HepG2 (cell line): Measurements from ENCODE around the gene ABCB8. TPM values are rescaled to one million over a fixed set of nuclear protein-coding genes. Genes with fewer than 3 reads are reported as not detected.
A peak's percentile ranks its signal among the peaks of the same experiment; 100 is the strongest.

ENCODE experiments used
- CEBPG ChIP-seq: IDR thresholded peaks from 2 replicates; pipeline ENCODE4 v1.6.1; 2016
- GABPB1 ChIP-seq: IDR thresholded peaks from 2 replicates; pipeline ENCODE4 v1.6.1; 2016; ENCODE audit warnings: mild to moderate bottlenecking, missing genetic modification reagents, moderate library complexity, missing compliant biosample characterization
- HDAC2 ChIP-seq: sonication (generic); formaldehyde crosslinking; IDR thresholded peaks from 2 replicates; pipeline ENCODE4 v1.4.0; 2020; ENCODE audit warnings: missing genetic modification reagents
- HNRNPUL1 ChIP-seq: fragments of 200-400 bp; formaldehyde crosslinking; IDR thresholded peaks from 2 replicates; pipeline ENCODE4 v1.6.1; 2017; ENCODE audit warnings: low read depth, mild to moderate bottlenecking, low read length, moderate library complexity
- REL ChIP-seq: sonication (generic); formaldehyde crosslinking; conservative IDR thresholded peaks from 2 replicates; pipeline ENCODE4 v1.8.0; 2022; ENCODE audit warnings: mild to moderate bottlenecking, missing genetic modification reagents, moderate library complexity
- SALL1 ChIP-seq: sonication (generic); formaldehyde crosslinking; IDR thresholded peaks from 2 replicates; pipeline ENCODE4 v1.8.0; 2022; ENCODE audit warnings: mild to moderate bottlenecking, missing genetic modification reagents
- SMAD3 ChIP-seq: sonication (generic); formaldehyde crosslinking; IDR thresholded peaks from 2 replicates; pipeline ENCODE4 v1.4.0; 2020; ENCODE audit warnings: missing genetic modification reagents
- SP4 ChIP-seq: sonication (generic); formaldehyde crosslinking; IDR thresholded peaks from 2 replicates; pipeline ENCODE4 v1.8.1; 2023; ENCODE audit warnings: mild to moderate bottlenecking, missing genetic modification reagents
- ZKSCAN5 ChIP-seq: sonication (generic); formaldehyde crosslinking; IDR thresholded peaks from 2 replicates; pipeline ENCODE4 v1.5.1; 2020; ENCODE audit warnings: mild to moderate bottlenecking, missing genetic modification reagents
- ZMYM2 ChIP-seq: sonication (generic); formaldehyde crosslinking; IDR thresholded peaks from 2 replicates; pipeline ENCODE4 v1.8.0; 2022; ENCODE audit warnings: mild to moderate bottlenecking, missing genetic modification reagents
- ZNF124 ChIP-seq: sonication (generic); formaldehyde crosslinking; IDR thresholded peaks from 2 replicates; pipeline ENCODE4 v1.4.0; 2020; ENCODE audit warnings: missing genetic modification reagents
- ZNF296 ChIP-seq: sonication (generic); formaldehyde crosslinking; conservative IDR thresholded peaks from 2 replicates; pipeline ENCODE4 v1.5.0; 2020; ENCODE audit warnings: mild to moderate bottlenecking, missing genetic modification reagents
- ZNF562 ChIP-seq: sonication (generic); formaldehyde crosslinking; IDR thresholded peaks from 2 replicates; pipeline ENCODE4 v1.8.0; 2022; ENCODE audit warnings: missing genetic modification reagents, borderline replicate concordance
- ZNF567 ChIP-seq: sonication (generic); formaldehyde crosslinking; IDR thresholded peaks from 2 replicates; pipeline ENCODE4 v1.8.1; 2023; ENCODE audit warnings: mild to moderate bottlenecking, missing genetic modification reagents, borderline replicate concordance
- ZNF570 ChIP-seq: sonication (generic); formaldehyde crosslinking; IDR thresholded peaks from 2 replicates; pipeline ENCODE4 v1.4.0; 2020; ENCODE audit warnings: mild to moderate bottlenecking, missing genetic modification reagents, borderline replicate concordance
- ZNF709 ChIP-seq: sonication (generic); formaldehyde crosslinking; IDR thresholded peaks from 2 replicates; pipeline ENCODE4 v1.5.0; 2020; ENCODE audit warnings: mild to moderate bottlenecking, missing genetic modification reagents
- polyA plus RNA-seq, 8 experiments: library from polyadenylated mRNA; depleted of rRNA in 3 of 8; stranded (reverse) in 7 of 8; unstranded in 1 of 8; fragments of >200 nt; fragmentation: Illumina TruSeq in 4 of 8; extraction: Trizol in 4 of 8; gene quantifications; 2 replicates each; pipeline versions ENCODE4 v1.2.1 to v1.2.3, GENCODE V29; 2011 to 2016; ENCODE audit warnings: low read depth in 4 of 8, missing spikeins in 1 of 8, mixed read lengths in 1 of 8; ENCODE audit not compliant: insufficient read depth in 1 of 8
- total RNA-seq, 5 experiments: library from RNA; depleted of rRNA; stranded (reverse); fragments of >200 nt; fragmentation: Illumina TruSeq; extraction: Trizol; gene quantifications; 2 replicates each; pipeline ENCODE4 v1.2.3, GENCODE V29; 2016; ENCODE audit warnings: low read depth in 1 of 5
- TF ChIP-seq, protein P1 (sequence below): sonication (generic); formaldehyde crosslinking; conservative IDR thresholded peaks from 2 replicates; pipeline ENCODE4 v1.4.0; 2020; ENCODE audit warnings: missing genetic modification reagents
- TF ChIP-seq, protein P2 (sequence below): sonication (generic); formaldehyde crosslinking; IDR thresholded peaks from 2 replicates; pipeline ENCODE4 v1.4.0; 2020; ENCODE audit warnings: missing genetic modification reagents
- TF ChIP-seq, protein P3 (sequence below): sonication (generic); formaldehyde crosslinking; IDR thresholded peaks from 2 replicates; pipeline ENCODE4 v1.4.0; 2020; ENCODE audit warnings: missing genetic modification reagents
- TF ChIP-seq, protein P4 (sequence below): sonication (generic); formaldehyde crosslinking; IDR thresholded peaks from 2 replicates; pipeline ENCODE4 v1.8.0; 2022; ENCODE audit warnings: missing genetic modification reagents, mild to moderate bottlenecking, inconsistent platforms, borderline replicate concordance

The ABCB8 gene
- total and polyA plus RNA-seq, 2 of the 13 experiments (the other 11 are each of a cell fraction or from before 2014, with no cell fraction given): 6.6 to 16.7 TPM

DNA sequence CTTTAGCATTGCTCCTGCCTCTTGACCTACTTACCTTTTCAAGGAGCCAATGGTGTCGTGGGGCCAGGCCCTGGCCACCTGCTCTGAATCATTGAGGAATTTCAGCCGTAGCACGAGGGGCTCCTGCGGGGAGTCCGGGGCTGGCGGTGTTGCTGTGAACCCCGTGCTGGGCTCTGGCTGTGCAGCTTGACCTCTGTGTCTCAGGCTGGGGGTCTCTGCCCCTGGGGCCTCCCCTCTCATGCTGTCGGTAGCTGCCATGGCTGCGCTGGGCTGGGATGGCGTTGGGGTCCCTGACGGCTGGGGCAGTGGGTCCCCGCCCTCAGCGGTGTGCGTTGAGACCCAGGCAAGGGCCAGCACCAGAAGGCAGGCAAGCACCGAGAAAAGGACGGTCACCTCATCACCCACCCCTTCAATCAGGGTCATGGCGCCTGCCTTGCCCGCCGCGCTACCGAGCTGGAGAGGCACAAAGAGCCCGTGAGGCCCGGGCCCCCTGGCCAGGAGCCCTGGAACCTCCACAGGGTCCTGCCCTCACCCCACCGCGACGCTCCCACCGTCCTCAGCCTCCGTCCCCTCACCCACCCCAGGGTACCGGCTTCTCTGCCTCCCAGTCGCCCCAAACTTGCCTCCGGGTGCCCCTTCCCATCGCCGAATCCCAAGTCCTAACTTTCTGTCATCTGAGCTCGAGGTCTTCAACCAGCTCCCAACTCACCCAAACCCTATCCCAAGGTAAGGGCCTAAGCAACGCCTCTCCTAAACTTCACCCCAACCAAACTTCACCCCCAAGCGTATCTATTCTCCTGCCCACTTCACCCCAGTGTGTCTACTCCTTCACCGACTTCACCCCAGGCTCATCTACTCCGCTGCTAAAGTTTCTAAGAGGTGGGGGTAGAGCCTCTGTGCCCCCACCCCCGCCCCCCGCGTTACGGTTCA is 54.2 kb downstream of the ABCB8 start (continued):
- TF ChIP-seq, protein P1, sequence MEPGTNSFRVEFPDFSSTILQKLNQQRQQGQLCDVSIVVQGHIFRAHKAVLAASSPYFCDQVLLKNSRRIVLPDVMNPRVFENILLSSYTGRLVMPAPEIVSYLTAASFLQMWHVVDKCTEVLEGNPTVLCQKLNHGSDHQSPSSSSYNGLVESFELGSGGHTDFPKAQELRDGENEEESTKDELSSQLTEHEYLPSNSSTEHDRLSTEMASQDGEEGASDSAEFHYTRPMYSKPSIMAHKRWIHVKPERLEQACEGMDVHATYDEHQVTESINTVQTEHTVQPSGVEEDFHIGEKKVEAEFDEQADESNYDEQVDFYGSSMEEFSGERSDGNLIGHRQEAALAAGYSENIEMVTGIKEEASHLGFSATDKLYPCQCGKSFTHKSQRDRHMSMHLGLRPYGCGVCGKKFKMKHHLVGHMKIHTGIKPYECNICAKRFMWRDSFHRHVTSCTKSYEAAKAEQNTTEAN: no peak
- TF ChIP-seq CEBPG (CRISPR knock-in tag) (no peak), ZNF570 (CRISPR knock-in tag) (no peak), REL (CRISPR knock-in tag) (no peak), SP4 (CRISPR knock-in tag) (no peak), SMAD3 (CRISPR knock-in tag) (no peak), SALL1 (CRISPR knock-in tag) (peak; percentile 15; the same call in 1 of the 2 replicates), HNRNPUL1 (no peak), ZNF124 (no peak), ZNF562 (CRISPR knock-in tag) (no peak), ZMYM2 (no peak), ZNF567 (CRISPR knock-in tag) (no peak), ZKSCAN5 (no peak), GABPB1 (CRISPR knock-in tag) (0 out of 2 replicates have a peak, but pooled peaks have one; percentile 20), ZNF296 (CRISPR knock-in tag) (no peak), HDAC2 (CRISPR knock-in tag) (no peak), ZNF709 (CRISPR knock-in tag) (no peak)
- TF ChIP-seq, protein P2, sequence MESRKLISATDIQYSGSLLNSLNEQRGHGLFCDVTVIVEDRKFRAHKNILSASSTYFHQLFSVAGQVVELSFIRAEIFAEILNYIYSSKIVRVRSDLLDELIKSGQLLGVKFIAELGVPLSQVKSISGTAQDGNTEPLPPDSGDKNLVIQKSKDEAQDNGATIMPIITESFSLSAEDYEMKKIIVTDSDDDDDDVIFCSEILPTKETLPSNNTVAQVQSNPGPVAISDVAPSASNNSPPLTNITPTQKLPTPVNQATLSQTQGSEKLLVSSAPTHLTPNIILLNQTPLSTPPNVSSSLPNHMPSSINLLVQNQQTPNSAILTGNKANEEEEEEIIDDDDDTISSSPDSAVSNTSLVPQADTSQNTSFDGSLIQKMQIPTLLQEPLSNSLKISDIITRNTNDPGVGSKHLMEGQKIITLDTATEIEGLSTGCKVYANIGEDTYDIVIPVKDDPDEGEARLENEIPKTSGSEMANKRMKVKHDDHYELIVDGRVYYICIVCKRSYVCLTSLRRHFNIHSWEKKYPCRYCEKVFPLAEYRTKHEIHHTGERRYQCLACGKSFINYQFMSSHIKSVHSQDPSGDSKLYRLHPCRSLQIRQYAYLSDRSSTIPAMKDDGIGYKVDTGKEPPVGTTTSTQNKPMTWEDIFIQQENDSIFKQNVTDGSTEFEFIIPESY (CRISPR knock-in tag): no peak
- TF ChIP-seq, protein P3, sequence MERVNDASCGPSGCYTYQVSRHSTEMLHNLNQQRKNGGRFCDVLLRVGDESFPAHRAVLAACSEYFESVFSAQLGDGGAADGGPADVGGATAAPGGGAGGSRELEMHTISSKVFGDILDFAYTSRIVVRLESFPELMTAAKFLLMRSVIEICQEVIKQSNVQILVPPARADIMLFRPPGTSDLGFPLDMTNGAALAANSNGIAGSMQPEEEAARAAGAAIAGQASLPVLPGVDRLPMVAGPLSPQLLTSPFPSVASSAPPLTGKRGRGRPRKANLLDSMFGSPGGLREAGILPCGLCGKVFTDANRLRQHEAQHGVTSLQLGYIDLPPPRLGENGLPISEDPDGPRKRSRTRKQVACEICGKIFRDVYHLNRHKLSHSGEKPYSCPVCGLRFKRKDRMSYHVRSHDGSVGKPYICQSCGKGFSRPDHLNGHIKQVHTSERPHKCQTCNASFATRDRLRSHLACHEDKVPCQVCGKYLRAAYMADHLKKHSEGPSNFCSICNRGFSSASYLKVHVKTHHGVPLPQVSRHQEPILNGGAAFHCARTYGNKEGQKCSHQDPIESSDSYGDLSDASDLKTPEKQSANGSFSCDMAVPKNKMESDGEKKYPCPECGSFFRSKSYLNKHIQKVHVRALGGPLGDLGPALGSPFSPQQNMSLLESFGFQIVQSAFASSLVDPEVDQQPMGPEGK: peak; percentile 58
- TF ChIP-seq, protein P4, sequence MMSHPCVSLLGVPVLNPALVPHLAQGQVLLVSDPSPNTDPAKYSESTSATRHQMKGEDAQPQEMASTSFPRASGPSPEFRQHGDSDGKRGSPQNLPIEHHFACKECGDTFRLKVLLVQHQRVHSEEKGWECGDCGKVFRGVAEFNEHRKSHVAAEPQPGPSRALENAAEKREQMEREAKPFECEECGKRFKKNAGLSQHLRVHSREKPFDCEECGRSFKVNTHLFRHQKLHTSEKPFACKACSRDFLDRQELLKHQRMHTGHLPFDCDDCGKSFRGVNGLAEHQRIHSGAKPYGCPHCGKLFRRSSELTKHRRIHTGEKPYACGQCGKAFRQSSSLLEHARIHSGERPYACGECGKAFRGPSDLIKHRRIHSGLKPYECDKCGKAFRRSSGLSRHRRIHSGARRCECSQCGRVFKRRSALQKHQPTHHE (CRISPR knock-in tag): no peak
